ENCODE results near the gene GGCX.

DNA sequence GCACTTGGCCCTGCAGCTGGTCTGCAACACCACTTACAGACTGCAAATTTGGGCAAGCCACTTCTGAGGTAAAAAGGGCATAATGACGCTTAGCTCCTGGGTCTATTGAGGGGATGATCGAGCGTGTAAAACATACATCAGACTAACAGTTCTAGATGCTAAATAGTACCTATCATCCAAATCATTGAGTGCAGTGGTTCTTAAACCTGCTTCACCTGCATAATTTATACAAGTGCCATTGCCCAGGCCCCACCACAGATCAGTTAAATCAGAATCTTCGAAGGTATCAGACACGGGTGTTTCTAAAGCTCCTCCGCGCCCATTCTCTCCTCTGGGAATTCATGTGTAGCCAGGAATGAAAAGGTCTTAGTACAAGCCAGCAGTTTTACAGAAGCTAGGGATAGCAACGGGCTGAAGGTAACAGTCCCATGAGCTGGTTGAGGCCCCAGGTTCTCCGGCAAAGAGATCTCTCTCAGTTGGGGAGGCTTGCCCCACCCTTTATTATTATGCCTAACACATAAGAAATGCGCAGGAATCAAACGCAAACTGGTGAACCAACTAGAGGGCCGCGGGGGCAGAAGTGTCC, 33.5 kb upstream of the GGCX start:
- TF ChIP-seq CTCF (IDR thresholded peaks at IDR 0.05) (no peak), POLR2A (IDR thresholded peaks at IDR 0.05) (no peak), POLR2AphosphoS5 (IDR thresholded peaks at IDR 0.05) (no peak)

Measured in prostate gland (tissue), 2 donors.